K562 (cell line): ENCODE results near the gene EPHB1.

ENCODE experiments used
- CC2D1A ChIP-seq: fragments of 450-650 bp; IDR thresholded peaks from 2 replicates; pipeline ENCODE4 v1.6.1; 2017; ENCODE audit warnings: mild to moderate bottlenecking
- CHD1 ChIP-seq: fragments of 200-600 bp; sonication (generic); IDR thresholded peaks from one replicate; pipeline ENCODE4 v1.6.1; 2012; ENCODE audit warnings: mild to moderate bottlenecking, moderate library complexity, low read length, inconsistent platforms
- CTCF ChIP-seq, 3 experiments: IDR thresholded peaks in 2 of 3; conservative IDR thresholded peaks in 1 of 3; 2 replicates each; pipeline ENCODE4 v1.5.1; 2011 to 2012; ENCODE audit warnings: low read length in 3 of 3, mild to moderate bottlenecking in 3 of 3, control low read depth in 2 of 3, improper control_type of control experiment in 1 of 3, inconsistent platforms in 1 of 3, low read depth in 1 of 3, mixed read lengths in 1 of 3, moderate library complexity in 1 of 3; ENCODE audit not compliant: insufficient read depth in 2 of 3
- E2F1 ChIP-seq: sonication (generic); formaldehyde crosslinking; IDR thresholded peaks from 2 replicates; pipeline ENCODE4 v1.8.1; 2023; ENCODE audit warnings: mild to moderate bottlenecking, missing genetic modification reagents, moderate library complexity
- EP300 ChIP-seq: IDR thresholded peaks from 2 replicates; pipeline ENCODE4 v1.6.1; 2012; ENCODE audit warnings: low read length, improper control_type of control experiment
- IRF9 ChIP-seq: fragments of 450-650 bp; IDR thresholded peaks from 2 replicates; pipeline ENCODE4 v1.6.1; 2016; ENCODE audit warnings: missing biosample characterization, missing genetic modification characterization
- JUNB ChIP-seq: fragments of 450-650 bp; formaldehyde crosslinking; conservative IDR thresholded peaks from 2 replicates; pipeline ENCODE4 v1.4.0; 2020; ENCODE audit warnings: mild to moderate bottlenecking
- KDM1A ChIP-seq, 2 experiments: fragments of 450-650 bp; IDR thresholded peaks; 2 replicates each; pipeline ENCODE4 v1.6.1; 2016; ENCODE audit warnings: mild to moderate bottlenecking in 2 of 2
- PKNOX1 ChIP-seq: fragments of 450-650 bp; IDR thresholded peaks from 2 replicates; pipeline ENCODE4 v1.6.1; 2016
- SMARCB1 ChIP-seq: IDR thresholded peaks from 2 replicates; pipeline ENCODE4 v1.6.1; 2011; ENCODE audit warnings: improper control_type of control experiment, low read depth; ENCODE audit not compliant: insufficient read length
- SOX6 ChIP-seq: fragments of 450-650 bp; IDR thresholded peaks from 2 replicates; pipeline ENCODE4 v1.6.1; 2014; ENCODE audit warnings: mild to moderate bottlenecking
- TAF15 ChIP-seq: fragments of 200-400 bp; formaldehyde crosslinking; IDR thresholded peaks from 2 replicates; pipeline ENCODE4 v1.6.1; 2017; ENCODE audit warnings: mild to moderate bottlenecking, low read depth, low read length, moderate library complexity
- ZNF274 ChIP-seq: IDR thresholded peaks from 2 replicates; pipeline ENCODE4 v1.6.1; 2011; ENCODE audit warnings: low read depth, mild to moderate bottlenecking, low read length, moderate library complexity, borderline replicate concordance

GRCh38 chr3:134829721-134830120 is 34.7 kb downstream of the EPHB1 start:
- TF ChIP-seq CC2D1A (no peak), SOX6 (no peak), CHD1 (no peak), KDM1A (IDR thresholded peaks at IDR 0.05) (no peak), CTCF (IDR thresholded peaks at IDR 0.05 in 2 of 3, conservative IDR thresholded peaks at IDR 0.05 in 1 of 3; ENCODE audit: insufficient read depth in 2 of 3, low read depth in 1 of 3, low read length in 3 of 3) (no peak), SMARCB1 (no peak), EP300 (no peak), TAF15 (no peak), IRF9 (tag) (no peak), ZNF274 (no peak), JUNB (CRISPR knock-in tag) (no peak), PKNOX1 (no peak), E2F1 (CRISPR knock-in tag) (no peak)
